B cell (primary cell): ENCODE data around the gene TAF8. TPM values are rescaled to one million over a fixed set of nuclear protein-coding genes. Genes with fewer than 3 reads are reported as not detected.

Experiments used
- ATAC-seq: fragments of 200-7000 bp; cut with Tn5 transposase; one replicate; pipeline ENCODE4 v1.10.0; 2021; ENCODE audit warnings: low read depth, mild to moderate bottlenecking, moderate number of reproducible peaks, moderate library complexity
- CTCF ChIA-PET: fragments of 350-600 bp; sonication (Branson Sonifier 250); formaldehyde crosslinking; loops from one replicate; lab custom pipeline; 2021; ENCODE audit warnings: antibody characterized with exemption, inconsistent platforms; lab: Charles Lee
- POLR2A ChIA-PET: fragments of 350-600 bp; sonication (Branson Sonifier 250); formaldehyde crosslinking; loops from one replicate; lab custom pipeline; 2021; ENCODE audit warnings: antibody characterized with exemption; lab: Charles Lee
- DNase-seq: peaks from one replicate; pipeline ENCODE4 v3.0.0; 2013
- H2AFZ ChIP-seq: 2 replicates; pipeline ENCODE4 v1.6.1; 2012; ENCODE audit warnings: mild to moderate bottlenecking, low read depth, low read length; ENCODE audit not compliant: insufficient read depth, poor library complexity, severe bottlenecking
- H3K27ac ChIP-seq, 2 donors: 1 replicate in 1 of 2; 2 replicates in 1 of 2; pipeline ENCODE4 v1.5.1; 2012 to 2013; ENCODE audit warnings: low read length in 2 of 2, mild to moderate bottlenecking in 2 of 2, moderate library complexity in 1 of 2
- H3K27me3 ChIP-seq, 4 experiments: fragments of 200-600 bp in 1 of 4; sonication (generic) in 1 of 4; replicated peaks in 1 of 4; 1 replicate in 2 of 4; 2 replicates in 2 of 4; pipeline versions ENCODE4 v1.6.1 to v1.7.0; 2013 to 2016; ENCODE audit warnings: low read length in 3 of 4, mild to moderate bottlenecking in 2 of 4, mixed read lengths in 1 of 4, moderate library complexity in 1 of 4; ENCODE audit not compliant: insufficient read depth in 4 of 4, control insufficient read depth in 3 of 4; ENCODE audit errors: control extremely low read depth in 1 of 4
- H3K36me3 ChIP-seq, 2 experiments: replicated peaks in 1 of 2; 1 replicate in 1 of 2; 2 replicates in 1 of 2; pipeline versions ENCODE4 v1.6.1 to v1.7.1; 2013; ENCODE audit warnings: low read length in 1 of 2; ENCODE audit not compliant: insufficient read depth in 2 of 2, control insufficient read depth in 1 of 2; ENCODE audit errors: control extremely low read depth in 1 of 2, extremely low read depth in 1 of 2
- H3K4me1 ChIP-seq, 2 donors: fragments of 200-600 bp in 1 of 2; sonication (generic) in 1 of 2; 1 replicate in 1 of 2; 2 replicates in 1 of 2; pipeline versions ENCODE4 v1.5.1 to v1.6.1; 2013 to 2017; ENCODE audit warnings: low read length in 2 of 2; ENCODE audit not compliant: control insufficient read depth in 2 of 2, insufficient read depth in 2 of 2
- H3K4me2 ChIP-seq: replicated peaks from 2 replicates; pipeline ENCODE3; 2012; ENCODE audit warnings: mild to moderate bottlenecking, low read depth, low read length; ENCODE audit not compliant: poor library complexity, severe bottlenecking
- H3K4me3 ChIP-seq, 5 experiments: fragments of 200-600 bp in 1 of 5; sonication (generic) in 1 of 5; 1 replicate in 3 of 5; 2 replicates in 2 of 5; pipeline versions ENCODE4 v1.5.1 to v1.7.0; 2011 to 2016; ENCODE audit warnings: low read length in 4 of 5, mild to moderate bottlenecking in 4 of 5, low read depth in 2 of 5, control low read depth in 1 of 5, moderate library complexity in 1 of 5; ENCODE audit not compliant: insufficient read depth in 1 of 5; ENCODE audit errors: control extremely low read depth in 1 of 5, extremely low read depth in 1 of 5
- H3K79me2 ChIP-seq: fragments of 200-600 bp; sonication (generic); one replicate; pipeline ENCODE4 v1.6.0; 2016; ENCODE audit warnings: low read length; ENCODE audit not compliant: control insufficient read depth, insufficient read depth
- H3K9ac ChIP-seq: fragments of 200-600 bp; sonication (generic); 2 replicates; pipeline ENCODE4 v1.6.1; 2017; ENCODE audit warnings: mild to moderate bottlenecking, low read length, moderate library complexity
- H3K9me3 ChIP-seq, 3 donors: one replicate each; pipeline versions ENCODE4 v1.6.1 to v1.7.1; 2013; ENCODE audit warnings: low read length in 2 of 3; ENCODE audit not compliant: control insufficient read depth in 2 of 3, insufficient read depth in 1 of 3; ENCODE audit errors: control extremely low read depth in 1 of 3
- H4K20me1 ChIP-seq: 2 replicates; pipeline ENCODE4 v1.6.0; 2012; ENCODE audit warnings: mild to moderate bottlenecking, low read length; ENCODE audit not compliant: insufficient read depth, control insufficient read depth, poor library complexity, severe bottlenecking
- H3K27ac Mint-ChIP-seq: one replicate; pipeline ENCODE4 v1.8.0; 2021; ENCODE audit warnings: mixed read lengths
- H3K27me3 Mint-ChIP-seq: one replicate; pipeline ENCODE4 v1.8.0; 2021; ENCODE audit warnings: mixed read lengths
- H3K4me1 Mint-ChIP-seq: one replicate; pipeline ENCODE4 v1.8.0; 2021; ENCODE audit warnings: mixed read lengths
- H3K4me3 Mint-ChIP-seq: one replicate; pipeline ENCODE4 v1.8.0; 2021; ENCODE audit warnings: mixed read lengths
- H3K9me3 Mint-ChIP-seq: one replicate; pipeline ENCODE4 v1.8.0; 2022; ENCODE audit warnings: mixed read lengths; ENCODE audit not compliant: insufficient read depth
- EZH2 ChIP-seq: IDR thresholded peaks from 2 replicates; pipeline ENCODE4 v1.6.1; 2012; ENCODE audit warnings: borderline replicate concordance, low read depth, mild to moderate bottlenecking, moderate library complexity, low read length; ENCODE audit not compliant: insufficient read depth, poor library complexity, severe bottlenecking
- WGBS: methylation state at CpG from one replicate; pipeline ENCODE4 v1.1.5; 2013; ENCODE audit warnings: missing lambda C conversion rate; ENCODE audit not compliant: insufficient coverage; 5-methylcytosine and 5-hydroxymethylcytosine counted together
- intact Hi-C: fragments of 100-400 bp; cut with micrococcal nuclease; formaldehyde crosslinking; loops from one replicate; pipeline ENCODE4 v1.10.0; 2022
- polyA plus RNA-seq: library from polyadenylated mRNA; depleted of rRNA; stranded (reverse); fragments of >200 nt; gene quantifications from 2 replicates; pipeline ENCODE4 v1.2.3, GENCODE V29; 2012
- total RNA-seq, 2 donors: library from RNA; stranded (reverse); fragments of 120-200 nt in 1 of 2; gene quantifications; 1 replicate in 1 of 2; 2 replicates in 1 of 2; pipeline versions ENCODE4 v1.2.3 to v1.2.4, GENCODE V29; 2013 to 2022
- TF ChIP-seq, protein P1 (sequence below): fragments of 200-600 bp; IDR thresholded peaks from one replicate; pipeline ENCODE4 v1.8.0; 2022; ENCODE audit warnings: antibody characterized with exemption, mild to moderate bottlenecking

Gene TAF8
- total and polyA plus RNA-seq, 2 donors (not counting 1 experiment from before 2014, with no cell fraction given) = 30.6 to 67.0 TPM

DNA sequence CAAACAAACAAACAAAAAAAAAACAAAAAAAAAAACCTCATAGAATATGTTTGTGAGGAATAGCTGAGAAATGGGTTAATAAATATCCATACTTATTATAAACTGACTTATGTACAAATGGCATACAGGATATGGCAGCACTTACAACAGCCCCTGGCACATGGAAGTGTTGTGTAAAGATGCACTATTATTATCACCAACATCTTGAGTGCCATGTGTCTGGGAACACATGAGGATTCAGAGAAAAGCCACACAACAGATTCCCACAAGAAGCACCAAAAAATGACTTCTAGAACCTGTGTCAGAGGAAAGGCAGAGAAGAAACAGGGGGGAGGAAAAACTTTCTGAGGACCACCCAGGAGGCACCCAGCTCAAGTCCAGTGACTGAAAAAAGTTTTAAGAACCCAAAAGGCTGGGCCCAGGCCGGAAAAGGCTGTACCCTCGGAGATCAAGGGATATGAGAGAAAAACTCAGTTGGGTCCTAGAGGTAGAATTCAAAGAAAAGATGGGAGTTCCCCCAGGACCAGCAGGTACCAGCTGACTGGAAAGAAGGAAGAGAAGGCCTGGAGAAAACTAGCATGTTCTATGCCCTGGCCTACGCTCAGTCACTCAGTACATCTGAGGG is 9.4 kb upstream of the TAF8 start:
- H3K27me3 ChIP-seq = no peaks in the 10 kb centered on the region
- no peaks in the 10 kb centered on the region for H3K9me3 ChIP-seq
- WGBS = 76% methylated on average over 3 of the region's 3 CpGs
- H3K27ac Mint-ChIP-seq = peak overlapping the region; percentile 23
- no peak for TF ChIP-seq EZH2
- TF ChIP-seq, protein P1, sequence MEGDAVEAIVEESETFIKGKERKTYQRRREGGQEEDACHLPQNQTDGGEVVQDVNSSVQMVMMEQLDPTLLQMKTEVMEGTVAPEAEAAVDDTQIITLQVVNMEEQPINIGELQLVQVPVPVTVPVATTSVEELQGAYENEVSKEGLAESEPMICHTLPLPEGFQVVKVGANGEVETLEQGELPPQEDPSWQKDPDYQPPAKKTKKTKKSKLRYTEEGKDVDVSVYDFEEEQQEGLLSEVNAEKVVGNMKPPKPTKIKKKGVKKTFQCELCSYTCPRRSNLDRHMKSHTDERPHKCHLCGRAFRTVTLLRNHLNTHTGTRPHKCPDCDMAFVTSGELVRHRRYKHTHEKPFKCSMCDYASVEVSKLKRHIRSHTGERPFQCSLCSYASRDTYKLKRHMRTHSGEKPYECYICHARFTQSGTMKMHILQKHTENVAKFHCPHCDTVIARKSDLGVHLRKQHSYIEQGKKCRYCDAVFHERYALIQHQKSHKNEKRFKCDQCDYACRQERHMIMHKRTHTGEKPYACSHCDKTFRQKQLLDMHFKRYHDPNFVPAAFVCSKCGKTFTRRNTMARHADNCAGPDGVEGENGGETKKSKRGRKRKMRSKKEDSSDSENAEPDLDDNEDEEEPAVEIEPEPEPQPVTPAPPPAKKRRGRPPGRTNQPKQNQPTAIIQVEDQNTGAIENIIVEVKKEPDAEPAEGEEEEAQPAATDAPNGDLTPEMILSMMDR = no peak
- POLR2A ChIA-PET = interaction anchor here (0.7 to 1.1 kb wide), 2 partner anchors 14 to 29 kb away, joined by 3 to 4 read pairs; no protein-coding TSS in a partner anchor
- no peak overlapping the region for H3K4me3 ChIP-seq
- peak overlapping the region; percentile 9 for H3K9ac ChIP-seq
- H3K4me3 Mint-ChIP-seq = no peak overlapping the region
- no peak for DNase-seq
- no peaks in the 10 kb centered on the region for H3K27me3 Mint-ChIP-seq
- H3K4me1 ChIP-seq = peaks cover 55 to 68% of the 10 kb centered on the region in 2 donors
- no peaks in the 10 kb centered on the region for H3K9me3 Mint-ChIP-seq
- peaks cover 97% of the 10 kb centered on the region for H3K79me2 ChIP-seq
- intact Hi-C loops = no loop called here
- peak overlapping the region; percentile 21 for H3K4me2 ChIP-seq
- peak overlapping the region; percentile 11 to 79 for H3K27ac ChIP-seq
- ATAC-seq = no peak
- H3K4me1 Mint-ChIP-seq = peaks cover 63% of the 10 kb centered on the region
- H3K36me3 ChIP-seq = peaks cover 0 to 36% of the 10 kb centered on the region in 2 experiments
- H4K20me1 ChIP-seq = peaks cover 88% of the 10 kb centered on the region
- CTCF ChIA-PET = interaction anchor here (0.7 to 15.3 kb wide), 11 partner anchors 9 to 307 kb away, joined by 3 to 263 read pairs (median 23); partner anchors contain the start of genes BYSL, CCND3, MED20 and PRICKLE4
- H2AFZ ChIP-seq = no peak overlapping the region

DNA sequence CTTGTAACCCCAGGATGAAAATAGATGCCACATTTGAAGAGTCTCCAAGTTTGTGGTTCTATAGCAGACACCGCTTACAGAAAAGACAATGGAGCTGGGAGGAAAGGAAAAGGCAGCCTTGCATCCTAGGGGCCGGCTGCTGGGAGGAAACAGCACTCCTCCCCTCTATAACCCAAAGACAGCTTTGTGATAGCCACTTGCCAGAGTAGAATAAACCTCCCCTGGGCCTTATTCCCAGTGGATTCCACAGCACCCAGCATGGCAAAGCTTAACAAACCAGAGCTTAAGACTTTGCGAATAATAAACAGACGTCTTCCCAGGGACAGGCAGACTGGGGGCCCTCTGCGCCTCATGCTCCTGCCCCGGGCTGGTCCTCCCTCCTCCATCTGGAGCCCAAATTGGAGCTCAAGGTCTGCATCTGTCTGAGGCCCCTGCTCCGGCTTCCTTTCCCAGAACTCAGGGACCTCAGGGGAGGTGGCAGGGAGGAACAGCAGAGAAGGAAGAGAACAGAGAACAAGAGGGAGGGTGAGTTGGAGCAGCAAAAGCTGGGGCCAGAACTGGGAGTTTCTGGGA is 8.8 kb upstream of the TAF8 start:
- Histone ChIP-seq H3K4me2 (peak overlapping the region; percentile 21), H3K9ac (peak overlapping the region; percentile 9), H3K4me1 (peaks cover 61 to 74% of the 10 kb centered on the region in 2 donors), H3K27me3 (no peaks in the 10 kb centered on the region), H3K27ac (peak overlapping the region; percentile 11 to 79), H3K9me3 (no peaks in the 10 kb centered on the region), H2AFZ (no peak overlapping the region), H4K20me1 (peaks cover 84% of the 10 kb centered on the region), H3K36me3 (peaks cover 0 to 34% of the 10 kb centered on the region in 2 experiments), H3K79me2 (peaks cover 97% of the 10 kb centered on the region), H3K4me3 (no peak overlapping the region)
- H3K4me3 Mint-ChIP-seq = no peak overlapping the region
- DNase-seq (no peak), ATAC-seq (no peak)
- TF ChIP-seq, protein P1 = no peak
- TF ChIP-seq EZH2 = no peak
- intact Hi-C loops = no loop called here
- CTCF ChIA-PET = interaction anchor here (0.7 to 15.3 kb wide), 13 partner anchors 9 to 307 kb away, joined by 3 to 263 read pairs (median 4); partner anchors contain the start of genes BYSL, CCND3, MED20 and PRICKLE4
- 37% methylated on average over 5 of the region's 7 CpGs for WGBS
- POLR2A ChIA-PET = interaction anchor here (0.6 to 1.1 kb wide), 2 partner anchors 15 to 30 kb away, joined by 3 to 7 read pairs; no protein-coding TSS in a partner anchor
- peak overlapping the region; percentile 65 for H3K27ac Mint-ChIP-seq
- H3K9me3 Mint-ChIP-seq = no peaks in the 10 kb centered on the region
- no peaks in the 10 kb centered on the region for H3K27me3 Mint-ChIP-seq
- peaks cover 68% of the 10 kb centered on the region for H3K4me1 Mint-ChIP-seq
